K562 (cell line): ENCODE measurements around the gene SNRNP48. TPM values are rescaled to one million over a fixed set of nuclear protein-coding genes. Genes with fewer than 3 reads are reported as not detected.
A peak's percentile ranks its signal among the peaks of the same experiment; 100 is the strongest.

Experiments used
- ATAC-seq: fragments of 200-7000 bp; cut with Tn5 transposase; 3 replicates; pipeline ENCODE4 v1.9.1; 2020; ENCODE audit warnings: moderate library complexity
- BruUV-seq: library from RNA; stranded (reverse); fragments of 400-500 nt; replicated peaks from 2 replicates; lab custom pipeline; 2021; lab: Mats Ljungman, UMichigan
- CTCF ChIA-PET: fragments of 300-600 bp; formaldehyde crosslinking; extraction: SDS; loops from one replicate; lab custom pipeline; 2021; ENCODE audit warnings: low intra/inter-chr PET ratio; lab: Yijun Ruan, JAX
- POLR2A ChIA-PET: fragments of 300-600, 350-650 bp; sonication (Branson Sonifier 250); formaldehyde crosslinking; extraction: SDS; loops from one replicate; lab custom pipeline; 2021; ENCODE audit warnings: antibody characterized with exemption, inconsistent platforms; lab: Yijun Ruan, JAX
- DNase-seq, 4 experiments: peaks; one replicate each; pipeline versions ENCODE4 v3.0.0 to v3.0.0-alpha.2; 2011 to 2018; ENCODE audit warnings: low spot score in 3 of 4, mixed read lengths in 3 of 4; ENCODE audit errors: extremely low read depth in 1 of 4
- FAIRE-seq: peaks from 2 replicates; lab custom pipeline; 2011; peaks lifted over from hg19 to GRCh38; lab: Jason Lieb, UNC
- H2AFZ ChIP-seq: 2 replicates; pipeline ENCODE4 v1.6.0; 2011; ENCODE audit warnings: low read depth, low read length, control low read depth, inconsistent platforms
- H3K27ac ChIP-seq: fragments of 200-600 bp; 3 replicates; pipeline ENCODE4 v1.8.0; 2011; ENCODE audit warnings: low read depth, mild to moderate bottlenecking, control low read depth, inconsistent platforms, low read length, moderate library complexity, mixed read lengths; ENCODE audit errors: extremely low read depth
- H3K27me3 ChIP-seq, 2 experiments: fragments of 300-600 bp in 1 of 2; 2 replicates in 1 of 2; 3 replicates in 1 of 2; pipeline versions ENCODE4 v1.6.0 to v1.8.0; 2011; ENCODE audit warnings: inconsistent platforms in 2 of 2, low read length in 2 of 2, mild to moderate bottlenecking in 1 of 2, mixed read lengths in 1 of 2, moderate library complexity in 1 of 2; ENCODE audit not compliant: control insufficient read depth in 2 of 2, insufficient read depth in 2 of 2
- H3K36me3 ChIP-seq: fragments of 300-600 bp; 3 replicates; pipeline ENCODE4 v1.8.0; 2011; ENCODE audit warnings: mild to moderate bottlenecking, low read length, inconsistent platforms; ENCODE audit not compliant: control insufficient read depth, insufficient read depth
- H3K4me1 ChIP-seq, 2 experiments: fragments of 200-600 bp in 1 of 2; replicated peaks in 1 of 2; 2 replicates in 1 of 2; 3 replicates in 1 of 2; pipeline versions ENCODE4 v1.5.1 to v1.8.0; 2011; ENCODE audit warnings: inconsistent platforms in 2 of 2, low read length in 2 of 2, mild to moderate bottlenecking in 1 of 2, mixed read lengths in 1 of 2, moderate library complexity in 1 of 2; ENCODE audit not compliant: control insufficient read depth in 2 of 2, insufficient read depth in 2 of 2
- H3K4me2 ChIP-seq: 2 replicates; pipeline ENCODE4 v1.6.1; 2011; ENCODE audit warnings: low read length, control low read depth, inconsistent platforms, mixed read lengths; ENCODE audit not compliant: insufficient read depth
- H3K4me3 ChIP-seq: fragments of 200-600 bp; sonication (generic), shearing (Covaris generic); 2 replicates; pipeline ENCODE4 v1.5.1; 2016; ENCODE audit warnings: control low read depth, inconsistent platforms
- H3K79me2 ChIP-seq: fragments of 200-600 bp; 3 replicates; pipeline ENCODE4 v1.8.0; 2011; ENCODE audit warnings: low read length, inconsistent platforms; ENCODE audit not compliant: control insufficient read depth, insufficient read depth
- H3K9ac ChIP-seq, 2 experiments: 2 replicates each; pipeline versions ENCODE4 v1.6.0 to v1.6.1; 2011; ENCODE audit warnings: low read depth in 2 of 2, low read length in 2 of 2, control low read depth in 1 of 2, inconsistent platforms in 1 of 2, mild to moderate bottlenecking in 1 of 2, mixed read lengths in 1 of 2; ENCODE audit not compliant: insufficient read depth in 1 of 2
- H3K9me1 ChIP-seq: one replicate; pipeline ENCODE4 v1.6.0; 2011; ENCODE audit warnings: inconsistent platforms, mild to moderate bottlenecking, low read length, moderate library complexity; ENCODE audit not compliant: control insufficient read depth, insufficient read depth
- H3K9me3 ChIP-seq: replicated peaks from 2 replicates; pipeline ENCODE4 v1.5.1; 2011; ENCODE audit warnings: low read depth, low read length, inconsistent platforms; ENCODE audit not compliant: control insufficient read depth, insufficient read depth
- H4K20me1 ChIP-seq: replicated peaks from 2 replicates; pipeline ENCODE4 v1.6.1; 2011; ENCODE audit warnings: low read length, inconsistent platforms, mixed read lengths; ENCODE audit not compliant: control insufficient read depth, insufficient read depth
- BMI1 ChIP-seq: fragments of 150-350 bp; IDR thresholded peaks from 2 replicates; pipeline ENCODE4 v1.6.1; 2014; ENCODE audit warnings: low read length
- CBX2 ChIP-seq: fragments of 200-600 bp; sonication (generic); IDR thresholded peaks from one replicate; pipeline ENCODE4 v1.6.1; 2012; ENCODE audit warnings: mild to moderate bottlenecking, low read length, inconsistent platforms; ENCODE audit not compliant: insufficient read depth, poor library complexity, severe bottlenecking
- DPF2 ChIP-seq: fragments of 450-650 bp; IDR thresholded peaks from 2 replicates; pipeline ENCODE4 v1.6.1; 2016
- MXI1 ChIP-seq: IDR thresholded peaks from 2 replicates; pipeline ENCODE4 v1.6.1; 2011; ENCODE audit warnings: low read depth, mild to moderate bottlenecking, improper control_type of control experiment, low read length
- PBX2 ChIP-seq, 2 experiments: IDR thresholded peaks in 1 of 2; conservative IDR thresholded peaks in 1 of 2; 2 replicates each; pipeline ENCODE4 v1.6.1; 2016; ENCODE audit warnings: low read depth in 2 of 2, mild to moderate bottlenecking in 1 of 2, missing compliant biosample characterization in 1 of 2, missing genetic modification characterization in 1 of 2, moderate library complexity in 1 of 2
- RBFOX2 ChIP-seq: fragments of 200-400 bp; formaldehyde crosslinking; IDR thresholded peaks from 2 replicates; pipeline ENCODE4 v1.6.1; 2017; ENCODE audit warnings: low read depth, mild to moderate bottlenecking, low read length, moderate library complexity
- XRCC4 ChIP-seq: IDR thresholded peaks from one replicate; pipeline ENCODE4 v1.6.1; 2011; ENCODE audit not compliant: insufficient read depth, insufficient read length; ENCODE audit errors: extremely low read depth
- ZNF644 ChIP-seq: fragments of 200-800 bp; sonication (Bioruptor generic); IDR thresholded peaks from 2 replicates; pipeline ENCODE4 v1.6.1; 2016; ENCODE audit warnings: low read depth, missing genetic modification characterization, missing compliant biosample characterization
- ZNF75A ChIP-seq: fragments of 450-650 bp; formaldehyde crosslinking; IDR thresholded peaks from 2 replicates; pipeline ENCODE4 v1.4.0; 2020; ENCODE audit warnings: mild to moderate bottlenecking
- WGBS: fragments of 100-300 bp; shearing (Covaris generic); methylation state at CpG from one replicate; pipeline ENCODE4 v1.1.6; 2016; ENCODE audit warnings: low coverage, mixed read lengths; ENCODE audit not compliant: insufficient coverage; ENCODE audit errors: missing lambda C conversion rate; 5-methylcytosine and 5-hydroxymethylcytosine counted together
- in situ Hi-C: fragments of 300-500 bp; cut with MboI; formaldehyde crosslinking; loops from 4 replicates; pipeline ENCODE4 v1.15.0; 2018; ENCODE audit warnings: inconsistent platforms, mixed read lengths
- intact Hi-C: fragments of 100-400 bp; cut with micrococcal nuclease; formaldehyde crosslinking; loops from 2 replicates; pipeline ENCODE4 v1.14.2; 2022
- polyA plus RNA-seq, 8 experiments: library from polyadenylated mRNA; depleted of rRNA in 4 of 8; stranded (reverse) in 5 of 8; unstranded in 3 of 8; fragments of >200 nt; fragmentation: Nextera tagmentation in 2 of 8; fragmentation: Illumina TruSeq in 1 of 8; extraction: Ambion mirVana in 2 of 8; extraction: Trizol in 1 of 8; gene quantifications; 2 replicates each; pipeline versions ENCODE4 v1.2.1 to v1.2.3, GENCODE V29; 2011 to 2014; ENCODE audit warnings: inconsistent platforms in 1 of 8, missing spikeins in 1 of 8
- total RNA-seq, 7 experiments: library from RNA; depleted of rRNA in 6 of 7; stranded (reverse); fragments of >200 nt in 6 of 7; fragmentation: Illumina TruSeq in 2 of 7; extraction: Trizol in 2 of 7; gene quantifications; 2 replicates each; pipeline versions ENCODE4 v1.2.1 to v1.2.3, GENCODE V29; 2011 to 2021; ENCODE audit warnings: low replicate concordance in 1 of 7

The SNRNP48 gene
- total and polyA plus RNA-seq, 9 of the 15 experiments (the other 6 are each of a cell fraction or from before 2014, with no cell fraction given), result 6.2 to 32.9 (median 18.6) TPM

DNA sequence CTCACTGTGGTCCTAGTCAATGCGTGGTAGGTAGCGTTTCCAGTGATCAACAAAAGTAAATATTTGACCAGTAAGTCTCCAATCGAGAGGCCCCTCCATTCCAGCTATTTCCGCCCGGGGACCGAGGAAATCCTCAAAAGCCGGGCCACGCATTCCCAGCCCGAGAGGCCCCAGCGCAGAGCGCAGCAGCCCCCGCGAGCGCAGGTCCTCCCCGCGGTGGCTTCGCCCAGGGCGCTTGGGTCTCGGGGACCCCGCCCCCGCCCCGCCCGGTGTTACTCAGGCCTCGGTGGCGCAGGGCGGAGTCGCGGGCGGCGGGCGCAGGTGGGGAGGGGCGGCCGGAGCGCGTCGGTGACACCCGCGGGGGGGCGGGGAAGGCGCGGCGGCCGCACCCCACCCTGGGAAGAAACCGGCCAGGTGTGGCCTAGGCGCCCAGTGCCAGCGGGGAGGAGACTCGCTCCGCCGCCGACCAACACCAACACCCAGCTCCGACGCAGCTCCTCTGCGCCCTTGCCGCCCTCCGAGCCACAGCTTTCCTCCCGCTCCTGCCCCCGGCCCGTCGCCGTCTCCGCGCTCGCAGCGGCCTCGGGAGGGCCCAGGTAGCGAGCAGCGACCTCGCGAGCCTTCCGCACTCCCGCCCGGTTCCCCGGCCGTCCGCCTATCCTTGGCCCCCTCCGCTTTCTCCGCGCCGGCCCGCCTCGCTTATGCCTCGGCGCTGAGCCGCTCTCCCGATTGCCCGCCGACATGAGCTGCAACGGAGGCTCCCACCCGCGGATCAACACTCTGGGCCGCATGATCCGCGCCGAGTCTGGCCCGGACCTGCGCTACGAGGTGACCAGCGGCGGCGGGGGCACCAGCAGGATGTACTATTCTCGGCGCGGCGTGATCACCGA is 48.6 kb upstream of the SNRNP48 start, which contains the start of gene DSP:
DSP (plus strand) TSS at position 497 of the 890 bp plus-strand sequence; CDS start at position 742, 245 bp downstream.
- no peak within 1 kb of the TSS for H2AFZ ChIP-seq
- ATAC-seq (peak; percentile 42), DNase-seq (peak in 3 of 4 experiments; percentile 25 to 74 (median 70)), FAIRE-seq (no peak)
- H3K9me1 ChIP-seq, result no peaks in the 10 kb centered on the region
- 21% methylated on average over 67 of the region's 105 CpGs for WGBS
- no peaks in the 10 kb centered on the region for H3K79me2 ChIP-seq
- CTCF ChIA-PET, result no interaction called here
- peaks cover 62 to 64% of the 10 kb centered on the region in 2 experiments for H3K27me3 ChIP-seq
- no peaks in the 10 kb centered on the region; the same call in 1 of the 2 replicates for H4K20me1 ChIP-seq
- TF ChIP-seq DPF2 (no peak), ZNF644 (no peak), MXI1 (no peak), RBFOX2 (0 out of 2 replicates have a peak, but pooled peaks have one; percentile 24), CBX2 (peak; percentile 30), BMI1 (0 out of 2 replicates have a peak, but pooled peaks have one; percentile 5), PBX2 (CRISPR knock-in tag; IDR thresholded peaks at IDR 0.05; ENCODE audit: low read depth) (no peak), PBX2 (tag; conservative IDR thresholded peaks at IDR 0.05; ENCODE audit: low read depth) (no peak), ZNF75A (CRISPR knock-in tag) (no peak), XRCC4 (no peak)
- no peak within 1 kb of the TSS for H3K9ac ChIP-seq
- H3K36me3 ChIP-seq, result no peaks in the 10 kb centered on the region
- peaks cover 0 to 21% of the 10 kb centered on the region in 2 experiments; a peak in 2 of 5 replicates for H3K4me1 ChIP-seq
- POLR2A ChIA-PET, result interaction anchor here (0.6 kb wide), 1 partner anchor 45 kb away, joined by 3 read pairs; no protein-coding TSS in a partner anchor
- intact Hi-C loops, result no loop called here
- no peak within 1 kb of the TSS for H3K4me2 ChIP-seq
- no TSS peak for BruUV-seq
- H3K4me3 ChIP-seq, result no peak within 1 kb of the TSS
- in situ Hi-C loops, result no loop called here
- no peaks in the 10 kb centered on the region for H3K9me3 ChIP-seq
- no peak within 1 kb of the TSS for H3K27ac ChIP-seq
